T-helper 1 cell treated with Interleukin-12 subunit alpha and Interleukin-12 subunit beta and Interleukin-4 antibody, amounts not matched to agents 30 ng/mL and 1 ng/mL, for 36 hours (primary cell): ENCODE results near the gene MBD5. TPM values are rescaled to one million over a fixed set of nuclear protein-coding genes. Genes with fewer than 3 reads are reported as not detected.

Experiments
- intact Hi-C: fragments of 100-400 bp; cut with micrococcal nuclease; formaldehyde crosslinking; loops from one replicate; pipeline ENCODE4 v1.15.1; 2024
- total RNA-seq: library from RNA; stranded (reverse); gene quantifications from 2 replicates; pipeline ENCODE4 v1.2.3, GENCODE V29; 2022

The MBD5 gene
- total RNA-seq, 1 donor from 2014 or later = 53.2 TPM

GRCh38 chr2:148106331-148106730 lies 85.4 kb downstream of the MBD5 start:
- intact Hi-C loops = no loop called here

- intact Hi-C loops = no loop called here
These were observed 87.5 kb downstream of the MBD5 start for GRCh38 chr2:148108385-148108784.

- intact Hi-C loops = loop anchor here (5.0 kb wide), 1 partner anchor 88 kb away; the partner anchor contains the start of genes MBD5 and ORC4
These were observed 89.3 kb downstream of the MBD5 start for GRCh38 chr2:148110184-148110583.

- intact Hi-C loops = no loop called here
These were observed 101.9 kb downstream of the MBD5 start for GRCh38 chr2:148122788-148123187.

- intact Hi-C loops = no loop called here
These were observed 103.4 kb downstream of the MBD5 start for GRCh38 chr2:148124271-148124670.

- intact Hi-C loops = no loop called here
These were observed 109.7 kb downstream of the MBD5 start for GRCh38 chr2:148130581-148130980.

GRCh38 chr2:148132412-148132811 lies 111.5 kb downstream of the MBD5 start:
- intact Hi-C loops = no loop called here

- intact Hi-C loops = no loop called here
These were observed 114.8 kb downstream of the MBD5 start for GRCh38 chr2:148135705-148136104.

GRCh38 chr2:148136441-148136840 lies 115.5 kb downstream of the MBD5 start:
- intact Hi-C loops = no loop called here

GRCh38 chr2:148161909-148162435 lies 141.1 kb downstream of the MBD5 start:
- intact Hi-C loops = no loop called here

GRCh38 chr2:148162871-148163270 lies 142.0 kb downstream of the MBD5 start:
- intact Hi-C loops = no loop called here

GRCh38 chr2:148165975-148166374 lies 145.1 kb downstream of the MBD5 start:
- intact Hi-C loops = no loop called here

GRCh38 chr2:148167241-148167766 lies 146.4 kb downstream of the MBD5 start:
- intact Hi-C loops = no loop called here

GRCh38 chr2:148167855-148168254 lies 147.0 kb downstream of the MBD5 start:
- intact Hi-C loops = no loop called here

GRCh38 chr2:148172131-148172753 lies 151.4 kb downstream of the MBD5 start:
- intact Hi-C loops = no loop called here

- intact Hi-C loops = no loop called here
These were observed 152.3 kb downstream of the MBD5 start for GRCh38 chr2:148173168-148173567.

GRCh38 chr2:148177559-148177958 lies 156.7 kb downstream of the MBD5 start:
- intact Hi-C loops = no loop called here

- intact Hi-C loops = no loop called here
These were observed 158.8 kb downstream of the MBD5 start for GRCh38 chr2:148179724-148180123.

- intact Hi-C loops = no loop called here
These were observed 164.1 kb downstream of the MBD5 start for GRCh38 chr2:148184976-148185375.

- intact Hi-C loops = no loop called here
These were observed 174.0 kb downstream of the MBD5 start for GRCh38 chr2:148194882-148195281.

- intact Hi-C loops = loop anchor here (1.0 to 10.0 kb wide), 4 partner anchors 264 to 789 kb away; no protein-coding TSS in a partner anchor
These were observed 180.4 kb downstream of the MBD5 start for GRCh38 chr2:148201075-148202004.

- intact Hi-C loops = loop anchor here (5.0 to 10.0 kb wide), 2 partner anchors 305 to 473 kb away; no protein-coding TSS in a partner anchor
These were observed 181.3 kb downstream of the MBD5 start for GRCh38 chr2:148202237-148202636.
